Endothelial cell of umbilical vein (primary cell): ENCODE measurements around the gene TFIP11. TPM values are rescaled to one million over a fixed set of nuclear protein-coding genes. Genes with fewer than 3 reads are reported as not detected.
A peak's percentile ranks its signal among the peaks of the same experiment; 100 is the strongest.

Experiments used
- BruUV-seq: library from RNA; stranded (reverse); fragments of 400-500 nt; replicated peaks from 2 replicates; lab custom pipeline; 2021; lab: Mats Ljungman, UMichigan
- CTCF ChIA-PET: fragments of 300-600, 350-600 bp; sonication (Branson Sonifier 250); formaldehyde crosslinking; loops from one replicate; lab custom pipeline; 2021; ENCODE audit warnings: antibody characterized with exemption, inconsistent platforms; lab: Charles Lee
- POLR2A ChIA-PET: fragments of 300-600, 350-600 bp; sonication (Branson Sonifier 250); formaldehyde crosslinking; loops from one replicate; lab custom pipeline; 2021; ENCODE audit warnings: antibody characterized with exemption, inconsistent platforms; lab: Charles Lee
- DNase-seq: peaks from one replicate; pipeline ENCODE4 v3.0.0-alpha.2; 2011; ENCODE audit warnings: low read depth, low spot score
- FAIRE-seq: peaks from 2 replicates; lab custom pipeline; 2011; peaks lifted over from hg19 to GRCh38; lab: Jason Lieb, UNC
- H2AFZ ChIP-seq: 2 replicates; pipeline ENCODE4 v1.6.0; 2012; ENCODE audit warnings: low read depth, low read length, control low read depth, inconsistent platforms
- H3K27ac ChIP-seq: 2 replicates; pipeline ENCODE4 v1.5.1; 2011; ENCODE audit warnings: low read depth, mild to moderate bottlenecking, control low read depth, low read length, moderate library complexity; ENCODE audit not compliant: insufficient read depth
- H3K27me3 ChIP-seq, 2 experiments: 2 replicates each; pipeline versions ENCODE4 v1.6.0 to v1.6.1; 2011; ENCODE audit warnings: low read length in 2 of 2, mixed read lengths in 1 of 2; ENCODE audit not compliant: control insufficient read depth in 2 of 2, insufficient read depth in 2 of 2
- H3K36me3 ChIP-seq, 2 experiments: 2 replicates in 1 of 2; 3 replicates in 1 of 2; pipeline ENCODE4 v1.5.1; 2011; ENCODE audit warnings: low read length in 2 of 2, mild to moderate bottlenecking in 1 of 2, moderate library complexity in 1 of 2; ENCODE audit not compliant: control insufficient read depth in 2 of 2, insufficient read depth in 2 of 2; ENCODE audit errors: extremely low read depth in 1 of 2
- H3K4me1 ChIP-seq: 3 replicates; pipeline ENCODE4 v1.5.1; 2011; ENCODE audit warnings: mild to moderate bottlenecking, low read length; ENCODE audit not compliant: control insufficient read depth, insufficient read depth; ENCODE audit errors: extremely low read depth
- H3K4me2 ChIP-seq: 2 replicates; pipeline ENCODE4 v1.6.1; 2011; ENCODE audit warnings: low read length, control low read depth, mixed read lengths; ENCODE audit not compliant: insufficient read depth
- H3K4me3 ChIP-seq, 3 experiments: fragments of 200-600 bp in 1 of 3; sonication (generic), shearing (Covaris generic) in 1 of 3; replicated peaks in 1 of 3; 2 replicates each; pipeline ENCODE4 v1.5.1; 2011 to 2016; ENCODE audit warnings: control low read depth in 3 of 3, low read length in 3 of 3, mild to moderate bottlenecking in 2 of 3, inconsistent platforms in 1 of 3, low read depth in 1 of 3, moderate library complexity in 1 of 3; ENCODE audit not compliant: insufficient read depth in 1 of 3
- H3K79me2 ChIP-seq: 2 replicates; pipeline ENCODE4 v1.6.0; 2012; ENCODE audit warnings: low read length, inconsistent platforms; ENCODE audit not compliant: control insufficient read depth, insufficient read depth
- H3K9ac ChIP-seq: replicated peaks from 2 replicates; pipeline ENCODE3; 2011; ENCODE audit warnings: low read length, control low read depth; ENCODE audit not compliant: insufficient read depth; ENCODE audit errors: extremely low read depth
- H3K9me1 ChIP-seq: replicated peaks from 3 replicates; pipeline ENCODE4 v1.6.0; 2011; ENCODE audit warnings: mild to moderate bottlenecking, low read length; ENCODE audit not compliant: control insufficient read depth, insufficient read depth; ENCODE audit errors: extremely low read depth
- H3K9me3 ChIP-seq: replicated peaks from 2 replicates; pipeline ENCODE4 v1.5.1; 2012; ENCODE audit warnings: low read length, inconsistent platforms; ENCODE audit not compliant: control insufficient read depth, insufficient read depth
- H4K20me1 ChIP-seq: replicated peaks from 2 replicates; pipeline ENCODE3; 2011; ENCODE audit warnings: mild to moderate bottlenecking, low read length; ENCODE audit not compliant: control insufficient read depth, insufficient read depth; ENCODE audit errors: extremely low read depth
- FOS ChIP-seq: IDR thresholded peaks from 2 replicates; pipeline ENCODE4 v1.6.1; 2011; ENCODE audit warnings: mild to moderate bottlenecking, low read length, moderate library complexity, borderline replicate concordance; ENCODE audit not compliant: insufficient read depth
- GATA2 ChIP-seq: IDR thresholded peaks from 2 replicates; pipeline ENCODE4 v1.7.0; 2011; ENCODE audit warnings: low read depth, mild to moderate bottlenecking, moderate library complexity, mixed read lengths, low read length; ENCODE audit not compliant: insufficient read length, insufficient read depth
- JUN ChIP-seq: IDR thresholded peaks from 2 replicates; pipeline ENCODE4 v1.6.1; 2011; ENCODE audit warnings: borderline replicate concordance, low read depth; ENCODE audit not compliant: insufficient read length, insufficient read depth
- MYC ChIP-seq: IDR thresholded peaks from one replicate; pipeline ENCODE4 v1.6.1; 2011; ENCODE audit warnings: mild to moderate bottlenecking, low read depth, low read length
- POLR2A ChIP-seq: IDR thresholded peaks from 2 replicates; pipeline ENCODE4 v1.6.1; 2012; ENCODE audit warnings: low read depth, mild to moderate bottlenecking, control low read depth, low read length
- POLR2AphosphoS5 ChIP-seq: IDR thresholded peaks from 2 replicates; pipeline ENCODE4 v1.6.1; 2012; ENCODE audit warnings: low read depth, mild to moderate bottlenecking, control low read depth, low read length, moderate library complexity; ENCODE audit not compliant: insufficient read depth
- dilution Hi-C: fragments of 300-500 bp; cut with MboI; formaldehyde crosslinking; loops from one replicate; pipeline ENCODE4 v1.15.0; 2019; ENCODE audit warnings: low sequenced_read_pairs; ENCODE audit not compliant: extremely low pct_ligation_motif_present
- intact Hi-C: fragments of 100-400 bp; cut with micrococcal nuclease; formaldehyde crosslinking; loops from one replicate; pipeline ENCODE4 v1.10.0; 2022
- polyA plus RNA-seq, 4 experiments: library from polyadenylated mRNA; depleted of rRNA in 3 of 4; stranded (reverse) in 3 of 4; unstranded in 1 of 4; fragments of >200 nt; gene quantifications; 2 replicates each; pipeline versions ENCODE4 v1.2.1 to v1.2.3, GENCODE V29; 2011 to 2012; ENCODE audit warnings: missing spikeins in 1 of 4
- total RNA-seq: library from RNA; stranded (reverse); gene quantifications from 2 replicates; pipeline ENCODE4 v1.2.3, GENCODE V29; 2021
- TF ChIP-seq, protein P1 (sequence below): IDR thresholded peaks from 2 replicates; pipeline ENCODE4 v1.6.1; 2011; ENCODE audit not compliant: insufficient read depth, insufficient read length
- TF ChIP-seq, protein P2 (sequence below), 2 donors: IDR thresholded peaks; 1 replicate in 1 of 2; 2 replicates in 1 of 2; pipeline ENCODE4 v1.5.1; 2011; ENCODE audit warnings: low read length in 2 of 2, mild to moderate bottlenecking in 2 of 2, moderate library complexity in 2 of 2, control low read depth in 1 of 2, inconsistent platforms in 1 of 2, low read depth in 1 of 2; ENCODE audit not compliant: insufficient read depth in 1 of 2; ENCODE audit errors: extremely low read depth in 1 of 2

TFIP11 gene
- total and polyA plus RNA-seq, 2 donors (not counting 3 experiments of a cell fraction or from before 2014, with no cell fraction given), result 35.7 to 54.9 TPM

DNA sequence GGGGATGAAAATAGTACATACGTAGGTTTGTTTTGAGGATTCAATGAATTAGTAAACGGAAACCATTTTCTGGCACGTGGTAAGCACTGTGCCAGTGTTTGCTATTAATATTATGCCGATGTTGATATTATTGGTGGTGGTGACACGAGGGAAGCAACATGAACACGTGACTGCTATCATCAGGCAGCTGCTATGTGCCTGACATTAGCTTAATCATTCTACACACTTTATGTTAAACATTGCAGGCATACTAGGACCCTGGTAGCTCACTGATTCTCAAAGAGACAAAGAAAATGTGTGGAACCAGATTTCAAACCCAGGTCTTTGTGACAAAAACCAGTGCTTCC, 27.9 kb downstream of the TFIP11 start:
- dilution Hi-C loops, result no loop called here
- FAIRE-seq, result no peak
- peak overlapping the region; percentile 92 for H3K4me2 ChIP-seq
- H3K79me2 ChIP-seq, result peaks cover 46% of the 10 kb centered on the region
- intact Hi-C loops, result no loop called here
- H3K36me3 ChIP-seq, result peaks cover 7 to 8% of the 10 kb centered on the region in 2 experiments
- H3K9me1 ChIP-seq, result no peaks in the 10 kb centered on the region
- DNase-seq, result no peak
- TF ChIP-seq, protein P1, sequence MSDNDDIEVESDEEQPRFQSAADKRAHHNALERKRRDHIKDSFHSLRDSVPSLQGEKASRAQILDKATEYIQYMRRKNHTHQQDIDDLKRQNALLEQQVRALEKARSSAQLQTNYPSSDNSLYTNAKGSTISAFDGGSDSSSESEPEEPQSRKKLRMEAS, result peak; percentile 74
- no peak for TF ChIP-seq MYC
- peak overlapping the region; percentile 80 to 97 (median 92) for H3K4me3 ChIP-seq
- H3K4me1 ChIP-seq, result peaks cover 25% of the 10 kb centered on the region
- POLR2A ChIA-PET, result interaction anchor here (0.7 to 1.9 kb wide), 3 partner anchors 16 to 118 kb away, joined by 3 to 13 read pairs (median 5); partner anchors contain the start of gene TFIP11
- H3K9me3 ChIP-seq, result no peaks in the 10 kb centered on the region
- H3K9ac ChIP-seq, result peak overlapping the region; percentile 98
- H3K27ac ChIP-seq, result peak overlapping the region; percentile 86
- H2AFZ ChIP-seq, result no peak overlapping the region
- H4K20me1 ChIP-seq, result no peaks in the 10 kb centered on the region
- BruUV-seq, result TSS peak; percentile 46
- no peaks in the 10 kb centered on the region for H3K27me3 ChIP-seq
- CTCF ChIA-PET, result interaction anchor here (1.0 to 2.0 kb wide), 4 partner anchors 12 to 24 kb away, joined by 3 to 10 read pairs (median 6); no protein-coding TSS in a partner anchor

GRCh38 chr22:26483439-26484359, 28.6 kb downstream of the TFIP11 start, which contains the start of the genes HPS4 and SRRD:
Gene HPS4 (minus strand): TSS chr22:26483783. CDS start chr22:26481762, 2,021 bp downstream.
Gene SRRD (plus strand): TSS chr22:26483877. CDS start chr22:26483891, 14 bp downstream.
- Histone ChIP-seq H3K36me3 (peaks cover 5% of the 10 kb centered on the region in 2 experiments), H4K20me1 (no peaks in the 10 kb centered on the region), H3K4me2 (peak within 1 kb of the TSS; percentile 92), H3K79me2 (peaks cover 49% of the 10 kb centered on the region), H3K9me1 (no peaks in the 10 kb centered on the region), H3K27ac (peak within 1 kb of the TSS; percentile 86), H3K27me3 (no peaks in the 10 kb centered on the region), H3K4me1 (peaks cover 23% of the 10 kb centered on the region), H3K9ac (peak within 1 kb of the TSS; percentile 98), H3K9me3 (no peaks in the 10 kb centered on the region), H3K4me3 (peak within 1 kb of the TSS; percentile 80 to 97 (median 92)), H2AFZ (peak within 1 kb of the TSS; percentile 71)
- POLR2A ChIA-PET, result interaction anchor here (0.5 to 1.9 kb wide), 4 partner anchors 17 to 120 kb away, joined by 3 to 13 read pairs (median 4); partner anchors contain the start of gene TFIP11
- CTCF ChIA-PET, result interaction anchor here (1.0 to 2.0 kb wide), 6 partner anchors 12 to 119 kb away, joined by 3 to 10 read pairs (median 4); no protein-coding TSS in a partner anchor
- FAIRE-seq (peak; percentile 79), DNase-seq (peak; percentile 89)
- TF ChIP-seq POLR2AphosphoS5 (peak; percentile 82), POLR2A (peak; percentile 83), FOS (no peak), JUN (peak; percentile 22), GATA2 (no peak)
- TF ChIP-seq, protein P1, result peak; percentile 60
- TF ChIP-seq, protein P2, sequence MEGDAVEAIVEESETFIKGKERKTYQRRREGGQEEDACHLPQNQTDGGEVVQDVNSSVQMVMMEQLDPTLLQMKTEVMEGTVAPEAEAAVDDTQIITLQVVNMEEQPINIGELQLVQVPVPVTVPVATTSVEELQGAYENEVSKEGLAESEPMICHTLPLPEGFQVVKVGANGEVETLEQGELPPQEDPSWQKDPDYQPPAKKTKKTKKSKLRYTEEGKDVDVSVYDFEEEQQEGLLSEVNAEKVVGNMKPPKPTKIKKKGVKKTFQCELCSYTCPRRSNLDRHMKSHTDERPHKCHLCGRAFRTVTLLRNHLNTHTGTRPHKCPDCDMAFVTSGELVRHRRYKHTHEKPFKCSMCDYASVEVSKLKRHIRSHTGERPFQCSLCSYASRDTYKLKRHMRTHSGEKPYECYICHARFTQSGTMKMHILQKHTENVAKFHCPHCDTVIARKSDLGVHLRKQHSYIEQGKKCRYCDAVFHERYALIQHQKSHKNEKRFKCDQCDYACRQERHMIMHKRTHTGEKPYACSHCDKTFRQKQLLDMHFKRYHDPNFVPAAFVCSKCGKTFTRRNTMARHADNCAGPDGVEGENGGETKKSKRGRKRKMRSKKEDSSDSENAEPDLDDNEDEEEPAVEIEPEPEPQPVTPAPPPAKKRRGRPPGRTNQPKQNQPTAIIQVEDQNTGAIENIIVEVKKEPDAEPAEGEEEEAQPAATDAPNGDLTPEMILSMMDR (IDR thresholded peaks at IDR 0.05; ENCODE audit: extremely low read depth in 1 of 2, insufficient read depth in 1 of 2, low read depth in 1 of 2, low read length in 2 of 2), result no peak
- dilution Hi-C loops (no loop called here), intact Hi-C loops (no loop called here)
- BruUV-seq, result TSS peak; percentile 58
